Activated B cell treated with CpG ODN at 0.5 μM for 24 hours (primary cell): ENCODE data around the gene MLLT3. TPM values are rescaled to one million over a fixed set of nuclear protein-coding genes. Genes with fewer than 3 reads are reported as not detected.

Source experiments
- ATAC-seq: fragments of 200-7000 bp; cut with Tn5 transposase; one replicate; pipeline ENCODE4 v1.10.0; 2021; ENCODE audit warnings: low read depth, mild to moderate bottlenecking, moderate library complexity
- CTCF ChIA-PET: fragments of 350-600 bp; sonication (Branson Sonifier 250); formaldehyde crosslinking; loops from one replicate; lab custom pipeline; 2021; ENCODE audit warnings: antibody characterized with exemption; lab: Charles Lee
- POLR2A ChIA-PET: fragments of 350-600 bp; sonication (Branson Sonifier 250); formaldehyde crosslinking; loops from one replicate; lab custom pipeline; 2021; ENCODE audit warnings: antibody characterized with exemption; lab: Charles Lee
- DNase-seq: peaks from one replicate; pipeline ENCODE4 v3.0.0; 2022
- H3K27ac Mint-ChIP-seq: one replicate; pipeline ENCODE4 v1.8.0; 2020; ENCODE audit warnings: mixed read lengths
- H3K27me3 Mint-ChIP-seq: one replicate; pipeline ENCODE4 v1.8.0; 2021; ENCODE audit warnings: mixed read lengths
- H3K36me3 Mint-ChIP-seq: one replicate; pipeline ENCODE4 v1.8.0; 2021; ENCODE audit warnings: low read depth, mixed read lengths
- H3K4me1 Mint-ChIP-seq: one replicate; pipeline ENCODE4 v1.8.0; 2021; ENCODE audit warnings: mixed read lengths
- H3K4me3 Mint-ChIP-seq: one replicate; pipeline ENCODE4 v1.8.0; 2020; ENCODE audit warnings: mild to moderate bottlenecking, mixed read lengths
- H3K9me3 Mint-ChIP-seq: one replicate; pipeline ENCODE4 v1.8.0; 2020; ENCODE audit warnings: mixed read lengths
- CTCF ChIP-seq: fragments of 200-600 bp; IDR thresholded peaks from one replicate; pipeline ENCODE4 v1.8.0; 2022; ENCODE audit warnings: antibody characterized with exemption, mild to moderate bottlenecking
- intact Hi-C: fragments of 100-400 bp; cut with micrococcal nuclease; formaldehyde crosslinking; loops from one replicate; pipeline ENCODE4 v1.15.1; 2024
- total RNA-seq: library from RNA; stranded (reverse); gene quantifications from 2 replicates; pipeline ENCODE4 v1.2.3, GENCODE V29; 2022

The MLLT3 gene
- total RNA-seq, 1 donor from 2014 or later, result 1.5 TPM

GRCh38 chr9:20361656-20362570, 260.4 kb downstream of the MLLT3 start:
- Mint-ChIP-seq H3K4me3 (no peak overlapping the region), H3K36me3 (no peaks in the 10 kb centered on the region), H3K27ac (no peak overlapping the region), H3K27me3 (no peaks in the 10 kb centered on the region), H3K4me1 (no peaks in the 10 kb centered on the region), H3K9me3 (peaks cover 2% of the 10 kb centered on the region)
- intact Hi-C loops, result no loop called here
- no peak for TF ChIP-seq CTCF
- ChIA-PET CTCF (no interaction called here), POLR2A (no interaction called here)
- DNase-seq (no peak), ATAC-seq (no peak)

GRCh38 chr9:20361229-20361628, 261.1 kb downstream of the MLLT3 start:
- Mint-ChIP-seq H3K4me1 (no peaks in the 10 kb centered on the region), H3K4me3 (no peak overlapping the region), H3K27me3 (peaks cover 2% of the 10 kb centered on the region), H3K36me3 (no peaks in the 10 kb centered on the region), H3K9me3 (no peaks in the 10 kb centered on the region), H3K27ac (no peak overlapping the region)
- CTCF ChIA-PET, result no interaction called here
- no peak for TF ChIP-seq CTCF
- ATAC-seq, result no peak
- no peak for DNase-seq
- POLR2A ChIA-PET, result no interaction called here
- intact Hi-C loops, result no loop called here

- CTCF ChIA-PET, result interaction anchor here (0.5 to 1.6 kb wide), 3 partner anchors 252 to 584 kb away, joined by 3 to 4 read pairs (median 3); no protein-coding TSS in a partner anchor
- no peaks in the 10 kb centered on the region for H3K9me3 Mint-ChIP-seq
- no peaks in the 10 kb centered on the region for H3K4me1 Mint-ChIP-seq
- ATAC-seq (no peak), DNase-seq (no peak)
- intact Hi-C loops, result loop anchor here (10.0 kb wide), 1 partner anchor 433 kb away; no protein-coding TSS in a partner anchor
- POLR2A ChIA-PET, result no interaction called here
- peaks cover 2% of the 10 kb centered on the region for H3K27me3 Mint-ChIP-seq
- H3K4me3 Mint-ChIP-seq, result no peak overlapping the region
- H3K36me3 Mint-ChIP-seq, result no peaks in the 10 kb centered on the region
- H3K27ac Mint-ChIP-seq, result no peak overlapping the region
- no peak for TF ChIP-seq CTCF
Measured at GRCh38 chr9:20358207-20358606, 264.1 kb downstream of the MLLT3 start.

GRCh38 chr9:20357037-20357432, 265.3 kb downstream of the MLLT3 start:
- Mint-ChIP-seq H3K9me3 (no peaks in the 10 kb centered on the region), H3K27me3 (peaks cover 2% of the 10 kb centered on the region), H3K4me1 (no peaks in the 10 kb centered on the region), H3K4me3 (no peak overlapping the region), H3K27ac (no peak overlapping the region), H3K36me3 (no peaks in the 10 kb centered on the region)
- ATAC-seq (no peak), DNase-seq (no peak)
- POLR2A ChIA-PET, result no interaction called here
- intact Hi-C loops, result loop anchor here (10.0 kb wide), 1 partner anchor 432 kb away; no protein-coding TSS in a partner anchor
- CTCF ChIA-PET, result no interaction called here
- TF ChIP-seq CTCF, result no peak

GRCh38 chr9:20356403-20357036, 265.8 kb downstream of the MLLT3 start:
- no peak for DNase-seq
- peaks cover 2% of the 10 kb centered on the region for H3K27me3 Mint-ChIP-seq
- intact Hi-C loops, result loop anchor here (1.0 to 10.0 kb wide), 4 partner anchors 268 to 755 kb away; no protein-coding TSS in a partner anchor
- no peak for ATAC-seq
- H3K27ac Mint-ChIP-seq, result no peak overlapping the region
- H3K4me1 Mint-ChIP-seq, result no peaks in the 10 kb centered on the region
- POLR2A ChIA-PET, result no interaction called here
- H3K36me3 Mint-ChIP-seq, result no peaks in the 10 kb centered on the region
- TF ChIP-seq CTCF, result no peak
- H3K9me3 Mint-ChIP-seq, result no peaks in the 10 kb centered on the region
- H3K4me3 Mint-ChIP-seq, result no peak overlapping the region
- CTCF ChIA-PET, result no interaction called here
